IPS-11a (cell line): ENCODE data around the gene FGF19.
"Not testable (repeated sequence)": the region's sequence is repeated elsewhere in the genome, so short reads cannot be mapped to it uniquely, and the experiment has no call there.

Source experiments
- H3K4me3 ChIP-seq: one replicate; pipeline ENCODE4 v1.5.1; 2013; ENCODE audit warnings: low read depth, low read length, control low read depth

Gene FGF19

DNA sequence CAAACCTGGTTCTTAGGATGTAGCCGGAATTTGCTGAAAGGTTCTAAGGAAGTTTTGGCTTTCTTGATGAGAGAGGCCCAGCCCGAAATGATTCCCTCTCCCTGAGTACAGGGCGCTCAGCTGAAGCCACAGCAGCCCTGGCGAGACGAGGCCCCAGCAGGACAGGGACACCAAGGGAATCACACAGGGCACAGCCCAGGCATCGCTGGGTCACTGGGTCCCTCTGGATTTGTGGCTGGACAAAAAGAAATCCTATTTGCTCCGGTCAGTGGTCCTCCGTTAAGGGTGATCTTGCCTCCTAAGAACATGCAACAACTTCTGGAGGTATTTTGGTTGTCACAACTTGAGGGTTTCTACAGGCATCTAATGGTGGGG lies 6.4 kb downstream of the FGF19 start:
- H3K4me3 ChIP-seq: no peak overlapping the region

DNA sequence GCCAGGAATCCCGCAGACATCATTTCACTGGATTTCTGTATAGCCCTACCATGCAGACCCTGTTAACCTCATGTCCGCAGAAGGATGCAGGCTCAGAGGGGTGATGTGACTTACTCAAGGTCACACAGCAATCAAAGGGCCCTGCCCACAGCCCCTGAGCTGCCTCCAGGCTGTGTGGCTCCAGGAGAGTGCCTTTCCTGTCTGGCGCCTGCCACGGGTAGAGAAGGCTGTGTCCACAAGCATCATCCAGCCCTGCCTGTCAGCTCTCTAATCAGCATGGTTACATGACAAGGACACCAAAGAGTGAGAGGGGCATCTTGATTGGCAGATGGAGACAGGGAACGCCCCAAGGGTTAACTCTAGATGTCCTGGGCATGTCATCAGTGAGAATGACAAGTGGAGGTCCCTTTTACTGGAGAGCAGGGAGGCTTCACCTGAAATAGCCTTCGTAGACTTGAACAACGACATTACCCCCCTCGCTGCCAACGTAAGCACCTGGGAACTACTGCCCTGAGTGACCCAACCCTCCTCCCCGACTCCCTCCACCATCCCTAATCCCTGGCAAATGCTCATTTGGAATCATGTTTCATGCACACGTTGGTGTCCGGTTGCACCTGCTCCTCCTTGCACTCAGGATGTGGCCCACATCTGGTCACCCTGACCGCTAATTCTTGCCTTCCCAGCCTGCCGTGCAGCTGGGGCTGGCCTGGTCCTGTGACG lies 6.9 kb downstream of the FGF19 start:
- no peak overlapping the region for H3K4me3 ChIP-seq

DNA sequence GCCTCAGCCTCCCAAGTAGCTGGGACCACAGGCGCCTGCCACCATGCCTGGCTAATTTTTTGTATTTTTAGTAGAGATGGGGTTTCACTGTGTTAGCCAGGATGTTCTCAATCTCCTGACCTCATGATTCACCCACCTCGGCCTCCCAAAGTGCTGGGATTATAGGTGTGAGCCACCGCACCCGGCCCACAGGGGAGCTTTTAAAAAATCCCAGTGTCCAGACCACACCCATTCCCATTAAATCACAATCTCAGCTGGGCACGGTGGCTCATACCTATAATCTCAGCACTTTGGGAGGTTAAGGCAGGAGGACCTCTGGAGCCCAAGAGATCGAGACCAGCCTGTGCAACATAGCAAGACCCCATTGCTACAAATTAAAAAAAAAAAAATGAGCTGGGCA lies 7.8 kb downstream of the FGF19 start:
- H3K4me3 ChIP-seq: not testable (repeated sequence)

DNA sequence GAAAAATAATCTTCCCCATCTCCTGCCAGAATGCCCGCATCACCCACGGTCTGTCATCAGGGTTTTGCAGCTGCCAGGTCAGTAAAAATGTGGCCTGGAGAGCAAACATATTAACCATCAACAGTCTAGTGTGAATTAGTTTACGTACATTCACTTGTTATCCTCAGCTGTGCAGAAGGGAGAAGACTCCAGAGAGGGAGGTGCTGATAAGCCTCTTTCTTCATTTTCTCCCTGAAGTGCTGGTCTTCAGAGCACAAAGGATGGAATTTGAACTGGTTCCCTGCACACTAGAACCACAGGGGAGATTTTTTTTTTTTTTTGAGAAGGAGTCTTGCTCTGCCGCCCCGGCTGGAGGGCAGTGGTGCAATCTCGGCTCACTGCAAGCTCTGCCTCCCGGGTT lies 8.2 kb downstream of the FGF19 start:
- no peak overlapping the region for H3K4me3 ChIP-seq

DNA sequence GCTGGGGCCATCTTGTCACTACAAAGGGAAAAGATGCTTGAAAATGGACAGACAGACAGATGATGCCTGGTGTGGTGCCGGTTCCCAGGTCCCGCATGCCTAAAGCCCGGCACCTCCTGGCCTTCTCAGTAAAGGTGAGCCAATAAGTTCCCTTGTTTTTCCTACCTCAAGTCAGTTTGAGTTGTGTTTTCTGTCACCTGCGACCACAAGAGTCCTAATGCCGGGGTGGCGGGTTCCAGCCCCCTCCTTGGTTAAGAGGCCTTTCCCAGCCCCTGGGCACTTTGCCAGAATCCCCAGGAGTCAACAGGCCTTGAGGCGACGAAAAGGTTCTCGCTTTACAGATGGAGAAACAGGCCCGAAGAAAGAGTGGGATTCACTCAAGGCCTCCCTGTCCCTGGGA lies 9.0 kb downstream of the FGF19 start:
- no peak overlapping the region for H3K4me3 ChIP-seq

DNA sequence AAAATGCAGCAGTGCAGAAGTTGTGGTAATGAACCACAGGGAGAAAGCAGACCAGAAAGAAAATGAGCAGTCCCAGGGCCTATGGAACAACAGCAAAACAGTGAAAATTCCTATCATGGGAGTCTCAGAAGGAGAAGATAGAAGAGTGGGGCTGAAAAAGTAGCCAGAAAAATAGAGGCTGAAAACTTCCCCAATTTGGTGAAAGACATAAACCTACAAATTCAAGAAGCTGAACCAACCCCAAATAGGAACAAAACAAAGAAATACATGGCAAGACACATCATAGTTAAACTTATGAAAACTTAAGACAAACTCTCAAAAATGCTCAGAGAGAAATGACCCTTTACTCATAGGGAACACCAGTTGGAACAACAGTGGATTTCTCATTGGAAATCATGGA lies 11.4 kb downstream of the FGF19 start:
- H3K4me3 ChIP-seq: no peak overlapping the region

DNA sequence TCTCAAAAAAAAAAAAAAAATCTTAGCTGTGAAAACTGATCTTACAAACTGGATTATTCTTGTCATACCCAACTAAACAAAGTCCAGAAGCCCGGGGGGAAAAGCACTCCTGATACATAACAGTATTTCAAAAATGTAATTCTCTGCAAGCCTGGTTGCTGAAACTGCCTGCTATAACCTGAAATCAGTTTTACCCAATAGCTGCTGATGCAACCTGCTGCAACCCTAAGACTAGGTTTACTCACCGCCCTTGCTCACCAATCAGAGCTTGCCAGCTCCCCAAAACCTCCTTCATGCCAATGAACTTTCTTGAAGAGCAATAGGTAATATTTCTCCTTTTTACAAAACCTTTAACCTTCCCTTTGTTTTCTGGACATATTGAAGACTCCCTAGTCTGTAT lies 12.4 kb downstream of the FGF19 start:
- no peak overlapping the region for H3K4me3 ChIP-seq

DNA sequence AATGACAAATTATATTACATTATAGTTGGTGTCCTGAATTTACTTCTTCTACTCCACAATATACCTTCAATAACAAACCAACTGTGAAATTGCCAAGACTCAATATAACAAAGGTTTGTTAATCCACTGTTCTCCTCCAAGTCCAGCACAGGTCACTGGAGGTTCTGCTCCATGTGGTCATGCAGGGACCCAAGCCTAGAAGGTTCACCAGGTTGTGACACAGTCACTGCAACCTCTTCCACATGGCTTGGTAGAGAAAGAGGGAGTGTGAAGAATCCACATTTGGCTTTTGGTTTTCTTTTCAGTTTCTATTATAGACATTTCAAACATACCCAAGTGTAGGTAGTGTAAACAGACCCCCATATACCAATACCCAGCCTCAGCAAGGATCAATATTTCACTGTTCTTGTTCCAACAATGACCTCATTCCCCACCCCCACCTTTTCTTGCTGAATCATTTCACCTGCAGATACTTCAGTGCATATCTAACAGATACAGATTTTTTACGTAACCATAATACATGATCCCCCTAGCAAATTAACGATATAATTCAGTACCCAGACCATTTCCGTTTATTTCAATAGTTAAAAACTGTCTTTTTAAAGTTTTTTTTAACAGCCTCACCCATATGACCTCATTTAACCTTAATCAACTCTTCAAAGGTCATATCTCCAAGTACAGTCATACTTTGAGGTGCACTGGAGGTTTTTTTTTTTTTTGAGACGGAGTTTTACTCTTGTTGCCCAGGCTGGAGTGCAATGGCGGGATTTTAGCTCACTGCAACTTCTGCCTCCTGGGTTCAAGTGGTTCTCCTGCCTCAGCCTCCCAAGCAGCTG lies 14.1 kb downstream of the FGF19 start:
- H3K4me3 ChIP-seq: no peak overlapping the region

DNA sequence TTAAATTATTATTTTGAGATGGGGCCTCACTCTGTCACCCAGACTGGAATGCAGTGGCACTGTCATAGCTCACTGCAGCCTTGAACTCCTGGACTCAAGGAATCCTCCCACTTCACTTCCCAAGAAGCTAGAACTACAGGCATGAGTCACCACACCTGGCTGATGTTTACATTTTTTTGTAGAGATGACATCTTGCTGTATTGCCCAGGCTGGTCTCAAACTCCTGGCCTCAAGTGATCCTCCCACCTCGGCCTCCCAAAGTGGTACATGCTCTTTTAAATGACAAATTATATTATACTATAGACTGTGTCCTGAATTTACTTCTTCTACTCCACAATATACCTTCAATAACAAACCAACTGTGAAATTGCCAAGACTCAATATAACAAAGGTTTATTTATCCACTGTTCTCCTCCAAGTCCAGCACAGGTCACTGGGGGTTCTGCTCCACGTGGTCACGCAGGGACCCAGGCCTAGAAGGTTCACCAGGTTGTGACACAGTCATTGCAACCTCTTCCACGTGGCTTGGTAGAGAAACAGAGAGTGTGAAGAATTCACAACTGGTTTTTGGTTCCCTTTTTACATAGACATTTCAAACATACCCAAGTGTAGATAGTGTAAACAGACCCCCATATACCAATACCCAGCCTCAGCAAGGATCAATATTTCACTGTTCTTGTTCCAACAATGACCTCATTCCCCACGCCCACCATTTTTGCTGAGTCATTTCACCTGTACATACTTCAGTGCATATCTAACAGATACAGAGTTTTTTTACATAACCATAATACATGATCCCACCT lies 15.7 kb downstream of the FGF19 start:
- not testable (repeated sequence) for H3K4me3 ChIP-seq

DNA sequence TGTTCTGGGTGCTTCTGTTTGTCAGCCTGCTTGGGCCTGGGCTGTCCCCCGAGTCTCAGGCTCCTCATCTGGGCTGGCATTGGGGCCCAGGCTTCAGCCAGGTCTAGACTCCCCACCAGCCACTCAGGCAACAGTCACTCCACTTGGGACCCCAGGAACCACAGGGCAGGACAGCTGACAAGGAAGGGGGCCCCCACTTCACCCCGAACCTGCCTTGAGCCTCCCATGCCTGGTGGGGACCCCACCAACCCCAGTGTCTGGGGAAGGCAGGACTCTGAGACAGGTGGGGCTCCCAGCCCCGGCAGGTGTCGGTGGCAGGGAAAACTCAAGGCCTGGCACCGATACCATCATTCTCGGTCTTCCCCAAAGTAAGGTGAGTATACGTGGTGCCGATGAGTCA lies 17.0 kb downstream of the FGF19 start:
- H3K4me3 ChIP-seq: no peak overlapping the region

DNA sequence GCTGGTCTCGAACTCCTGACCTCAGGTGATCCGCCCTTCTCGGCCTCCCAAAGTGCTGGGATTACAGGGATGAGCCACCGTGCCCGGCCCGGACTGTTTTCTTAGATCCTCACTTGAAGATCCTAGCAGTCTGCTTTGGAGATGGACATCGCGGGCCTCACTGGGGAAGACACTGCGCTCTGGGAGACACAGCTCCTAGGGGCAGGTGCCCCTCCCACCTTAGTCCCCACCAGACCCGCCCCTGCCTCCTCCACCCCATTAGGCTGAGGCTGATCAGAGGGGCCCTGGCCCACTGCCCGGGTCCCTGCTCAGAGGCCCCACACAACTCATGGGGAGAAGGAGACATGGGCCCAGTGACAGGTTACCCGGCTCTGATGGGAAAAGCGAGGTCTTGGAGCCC lies 17.4 kb downstream of the FGF19 start:
- no peak overlapping the region for H3K4me3 ChIP-seq

DNA sequence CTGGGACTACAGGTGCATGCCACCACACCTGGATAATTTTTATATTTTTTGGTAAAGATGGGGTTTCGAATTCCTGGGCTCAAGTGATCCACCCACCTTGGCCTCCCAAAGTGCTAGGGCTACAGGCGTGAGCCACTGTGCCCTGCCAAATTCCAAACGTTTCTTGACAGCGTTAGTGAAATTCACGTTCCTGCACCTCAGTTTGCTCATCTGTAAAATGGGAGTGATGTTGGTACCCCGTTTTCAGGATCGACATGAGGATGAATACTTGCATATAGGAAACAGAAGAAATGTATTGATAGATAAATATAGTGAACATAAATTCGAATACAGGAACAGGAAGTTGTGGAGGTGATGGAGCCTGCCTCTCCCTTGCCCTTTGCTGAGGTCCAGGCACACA lies 18.5 kb downstream of the FGF19 start:
- no peak overlapping the region for H3K4me3 ChIP-seq

DNA sequence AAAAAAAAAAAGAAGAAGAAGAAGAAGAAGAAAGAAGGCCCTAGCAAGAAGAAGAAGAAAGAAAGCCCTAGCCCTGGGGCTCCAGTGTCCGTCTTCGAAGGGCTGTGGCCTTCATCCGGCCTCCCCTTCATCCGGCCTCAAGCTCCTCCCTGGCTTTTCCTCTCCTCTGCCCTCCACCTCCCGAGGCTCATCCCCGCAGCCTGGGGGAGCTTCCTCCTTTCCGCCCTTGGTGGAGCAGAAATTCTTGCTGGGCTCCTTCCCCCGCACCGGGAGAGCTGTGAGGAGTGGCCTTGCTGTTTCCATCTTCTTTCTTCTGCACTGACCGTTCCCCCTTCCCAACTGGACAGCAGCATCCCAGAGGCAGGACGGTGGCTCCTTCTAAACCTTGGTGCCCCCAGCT lies 19.2 kb downstream of the FGF19 start:
- no peak overlapping the region for H3K4me3 ChIP-seq

DNA sequence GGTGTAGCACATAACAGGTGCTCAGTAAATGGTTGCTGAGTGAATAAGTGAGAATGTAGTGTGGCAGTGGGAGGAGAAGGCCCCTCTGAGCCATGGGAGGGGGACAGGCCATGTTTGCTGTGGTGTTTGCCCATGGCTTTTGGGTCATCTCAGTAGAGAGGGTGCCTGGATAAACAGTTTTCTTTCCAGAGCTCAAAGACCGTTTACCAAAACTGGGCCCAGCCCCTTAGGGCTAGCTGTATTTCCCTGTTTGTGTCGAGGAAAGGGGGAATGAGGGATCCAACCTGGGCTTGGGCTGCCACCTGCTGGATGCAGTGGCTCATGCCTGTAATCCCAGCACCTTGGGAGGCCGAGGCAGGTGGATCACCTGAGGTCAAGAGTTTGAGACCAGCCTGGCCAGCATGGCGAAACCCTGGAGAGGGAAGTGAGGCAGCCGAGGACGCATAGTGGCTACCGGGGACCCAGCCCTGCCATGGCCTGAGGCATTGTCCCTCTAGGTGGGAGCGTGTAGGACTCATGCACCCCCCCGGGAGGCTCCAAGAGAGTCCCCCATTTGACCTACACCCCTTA lies 20.0 kb downstream of the FGF19 start:
- H3K4me3 ChIP-seq: no peak overlapping the region

DNA sequence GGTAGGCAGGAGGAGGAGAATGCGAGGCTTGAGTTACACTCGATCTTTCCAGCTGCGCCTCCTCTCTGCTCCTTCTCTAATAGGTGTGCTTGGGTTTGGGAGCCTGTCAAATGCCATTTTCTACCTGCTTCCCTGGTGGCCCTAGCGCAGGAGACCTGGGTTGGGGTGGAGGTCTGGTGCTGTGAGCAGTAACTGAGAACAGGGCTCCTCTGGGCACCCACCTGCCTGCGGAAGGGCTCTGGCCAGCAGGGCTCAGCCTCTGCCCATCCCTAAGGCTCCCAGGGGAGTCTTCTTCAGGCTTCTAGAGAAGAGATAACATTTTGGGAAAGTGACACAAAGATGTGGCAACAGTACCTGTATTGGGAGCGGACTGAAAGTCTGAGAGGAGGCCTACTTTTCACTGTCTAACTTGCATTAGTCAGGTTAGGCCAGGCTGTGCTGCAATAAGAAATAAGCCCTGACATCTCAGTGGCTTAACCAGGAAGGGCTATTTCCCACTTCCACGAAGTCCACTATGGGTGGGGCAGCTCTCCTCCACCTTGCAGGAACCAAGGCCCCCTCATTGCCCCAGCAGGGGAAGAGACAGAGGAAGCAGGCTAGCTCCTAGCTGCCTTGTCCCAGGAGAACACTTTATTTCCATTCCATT lies 21.0 kb downstream of the FGF19 start:
- no peak overlapping the region for H3K4me3 ChIP-seq

DNA sequence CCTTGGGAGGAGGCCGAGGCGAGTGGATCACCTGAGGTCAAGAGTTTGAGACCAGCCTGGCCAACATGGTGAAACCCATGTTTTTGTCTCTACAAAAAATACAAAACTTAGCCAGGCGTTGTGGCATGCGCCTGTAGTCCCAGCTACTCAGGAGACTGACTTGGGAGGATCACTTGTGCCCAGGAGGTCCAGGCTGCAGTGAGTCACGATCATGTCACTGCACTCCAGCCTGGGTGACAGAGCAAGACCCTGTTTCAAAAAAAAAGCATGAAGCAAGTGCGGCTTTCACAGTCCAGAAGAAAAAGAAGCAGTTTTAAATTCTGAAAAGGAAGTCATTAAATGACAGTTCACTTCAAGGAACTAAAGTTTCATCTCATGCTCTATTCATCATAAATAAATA lies 21.6 kb downstream of the FGF19 start:
- H3K4me3 ChIP-seq: no peak overlapping the region

DNA sequence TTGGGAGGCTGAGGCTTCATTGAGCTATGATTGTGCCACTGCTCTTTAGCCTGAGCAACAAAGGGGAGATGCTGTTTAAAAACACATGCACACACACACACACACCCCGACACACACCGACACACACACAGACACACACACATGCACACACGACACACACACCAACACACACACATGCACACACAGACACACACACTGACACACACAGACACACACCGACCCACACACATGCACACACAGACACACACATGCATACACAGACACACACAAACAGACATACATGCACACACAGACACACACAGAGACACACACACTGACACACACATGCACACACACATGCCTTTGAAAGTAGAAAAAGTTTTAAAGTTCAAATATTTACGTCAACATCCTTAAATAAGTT lies 23.1 kb downstream of the FGF19 start:
- H3K4me3 ChIP-seq: no peak overlapping the region

DNA sequence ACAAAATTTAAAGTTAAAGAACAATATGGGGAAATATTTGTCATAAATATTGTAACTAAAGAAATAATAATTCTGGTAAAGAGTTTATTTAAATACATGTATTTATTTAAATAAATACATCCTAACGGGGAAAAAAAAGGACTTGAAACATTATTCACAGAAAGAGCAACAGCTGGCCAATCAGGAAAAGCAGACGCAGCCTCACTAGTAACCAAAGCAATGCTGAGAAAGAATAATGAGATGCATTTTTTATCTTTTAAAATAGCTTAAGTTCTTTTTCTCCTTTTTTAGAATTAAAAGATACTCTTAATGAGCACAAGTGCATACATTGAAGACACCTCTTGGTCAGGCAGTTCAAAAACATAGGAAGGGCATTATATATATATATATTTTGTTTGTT lies 26.1 kb downstream of the FGF19 start:
- no peak overlapping the region for H3K4me3 ChIP-seq

DNA sequence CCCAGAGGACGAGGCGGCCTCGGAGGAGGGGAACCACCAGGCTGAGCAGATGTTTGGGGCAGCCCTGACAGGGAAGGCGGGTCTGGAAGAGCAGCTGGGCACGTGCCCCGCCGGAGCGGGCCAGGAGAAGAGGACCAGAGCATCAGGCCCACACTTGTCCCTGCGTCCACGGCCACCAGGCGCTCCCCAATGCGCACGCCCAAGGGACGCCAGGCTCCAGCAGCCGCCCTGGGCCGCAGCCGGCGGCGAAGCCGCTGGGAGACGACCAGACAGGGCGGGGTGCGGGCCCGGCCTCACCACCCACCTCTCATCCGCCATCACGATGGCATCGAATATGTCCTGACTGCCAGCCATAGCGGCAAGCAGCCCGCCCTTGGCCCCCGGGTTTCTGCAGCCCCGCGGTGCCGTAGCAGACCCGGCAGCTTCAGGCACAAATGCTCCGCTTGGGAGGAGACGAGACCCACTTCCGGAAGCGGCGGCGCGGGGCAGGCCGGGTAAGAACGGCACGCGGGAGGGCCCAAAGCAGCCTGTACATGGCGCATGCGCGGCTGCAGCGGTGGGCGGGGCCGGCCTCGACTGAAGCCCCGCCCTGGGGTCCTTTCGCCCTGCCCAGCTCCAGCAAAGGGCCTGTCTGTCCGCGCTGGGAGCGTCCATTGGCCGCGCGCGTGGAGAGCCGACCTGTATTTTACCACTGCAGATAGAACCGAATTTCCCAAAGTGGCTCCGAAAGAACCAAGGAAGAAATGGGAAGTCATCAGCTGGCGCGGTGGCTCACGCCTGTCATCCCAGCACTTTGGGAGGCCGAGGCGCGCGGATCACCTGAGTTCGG lies 28.7 kb downstream of the FGF19 start, which contains the start of gene LTO1:
TSS of gene LTO1 (minus strand) at position 468 of the 829 bp plus-strand sequence. CDS start at position 354, 114 bp downstream.
- peak within 1 kb of the TSS; percentile 93 for H3K4me3 ChIP-seq
